HG03025 (cell line): ENCODE data around the gene ATL1.
"Not testable (repeated sequence)": the region's sequence is repeated elsewhere in the genome, so short reads cannot be mapped to it uniquely, and the experiment has no call there.

Experiments used
- ATAC-seq: cut with Tn5 transposase; IDR thresholded peaks from one replicate; pipeline ENCODE4 v1.9.1; 2021; ENCODE audit warnings: mild to moderate bottlenecking, moderate library complexity; ENCODE audit not compliant: unreplicated experiment, low FRiP score

ATL1 gene

DNA sequence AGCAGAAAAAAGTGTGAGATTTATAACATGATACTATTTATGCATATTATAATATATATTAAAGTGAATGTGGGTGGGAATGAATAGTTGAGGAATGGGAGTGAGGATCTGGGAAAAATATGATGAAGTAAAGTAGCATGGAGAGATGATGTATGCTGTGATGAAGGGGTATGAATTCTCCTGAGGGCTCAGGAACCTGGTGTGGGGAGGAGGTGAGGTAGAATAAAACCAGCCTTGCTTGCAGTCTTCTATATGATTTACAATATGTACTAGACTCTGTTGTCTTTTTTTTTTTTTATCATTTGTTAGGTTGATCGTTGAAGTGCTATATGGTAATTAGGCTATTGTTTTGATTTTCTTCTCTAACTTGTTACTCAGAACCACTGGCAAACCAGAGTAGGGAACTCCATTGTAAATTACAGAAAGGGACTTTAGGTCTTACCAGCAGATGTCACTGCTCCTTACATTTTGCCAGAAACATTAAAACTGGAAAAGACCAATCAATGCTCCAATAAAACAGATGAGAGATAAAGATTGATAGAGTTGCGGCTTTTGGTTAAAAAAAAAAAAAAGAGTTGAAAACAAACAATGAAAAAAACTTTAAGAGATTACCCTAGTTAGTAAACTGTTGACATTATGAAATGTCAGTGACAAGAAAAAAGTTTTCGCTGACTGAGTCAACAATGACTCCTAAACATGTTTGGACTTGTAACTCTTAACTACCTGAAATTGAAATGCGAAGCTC is 39.9 kb downstream of the ATL1 start:
- ATAC-seq = no peak

DNA sequence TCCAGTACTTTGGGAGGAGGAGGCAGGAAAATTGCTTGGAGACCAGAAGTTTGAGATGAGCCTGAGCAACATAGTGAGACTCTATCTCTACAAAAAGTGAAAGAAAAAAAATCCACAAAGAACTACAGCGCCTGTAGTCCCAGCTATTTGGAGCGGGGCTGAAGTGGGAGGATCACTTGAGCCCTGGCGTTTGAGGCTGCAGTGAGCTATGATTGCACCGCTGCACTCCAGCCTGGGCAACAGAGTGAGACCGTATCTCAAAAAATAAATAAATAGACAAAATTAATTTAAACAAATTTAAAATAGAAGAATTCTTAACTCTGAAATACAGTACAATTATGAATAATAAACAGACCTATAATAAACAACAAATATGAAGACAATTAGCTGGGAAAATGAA is 40.9 kb downstream of the ATL1 start:
- ATAC-seq = no peak

DNA sequence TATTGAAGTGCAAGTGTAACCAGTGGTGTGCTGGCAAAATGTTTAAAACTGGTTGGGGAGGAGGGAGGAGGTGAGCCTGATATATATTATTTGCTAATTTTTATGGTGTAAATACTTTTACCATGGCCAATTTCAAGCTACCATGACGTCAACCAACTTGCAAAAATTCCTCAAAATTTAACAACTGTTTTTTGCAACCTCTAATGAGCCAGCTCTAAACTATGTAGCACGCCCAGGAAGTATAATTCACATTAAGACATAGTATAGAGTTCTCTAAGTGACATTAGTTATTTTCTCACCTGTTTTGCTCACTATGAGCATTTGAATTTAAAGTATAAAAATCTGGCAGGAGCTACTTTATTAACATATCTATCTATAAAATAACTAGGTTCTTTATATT is 41.4 kb downstream of the ATL1 start:
- no peak for ATAC-seq

DNA sequence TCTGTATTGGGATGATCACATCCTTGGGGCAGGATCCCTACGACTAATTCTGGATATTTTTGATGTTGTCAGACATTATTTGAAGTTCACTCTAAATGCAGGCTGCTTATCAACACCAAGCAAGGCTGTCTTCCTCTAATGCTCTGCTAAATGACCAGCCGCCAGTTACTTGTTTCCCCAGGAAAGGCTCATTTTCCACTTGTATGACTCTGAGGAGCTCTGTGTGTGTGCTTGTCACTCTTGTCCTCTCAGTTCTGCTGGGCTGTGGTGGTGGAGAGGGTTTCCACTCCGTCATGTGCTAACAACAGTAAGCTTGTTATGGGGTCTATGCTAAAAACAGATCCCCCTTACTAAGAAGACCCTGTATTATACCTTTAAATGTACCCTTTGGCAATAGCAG is 42.1 kb downstream of the ATL1 start:
- no peak for ATAC-seq

DNA sequence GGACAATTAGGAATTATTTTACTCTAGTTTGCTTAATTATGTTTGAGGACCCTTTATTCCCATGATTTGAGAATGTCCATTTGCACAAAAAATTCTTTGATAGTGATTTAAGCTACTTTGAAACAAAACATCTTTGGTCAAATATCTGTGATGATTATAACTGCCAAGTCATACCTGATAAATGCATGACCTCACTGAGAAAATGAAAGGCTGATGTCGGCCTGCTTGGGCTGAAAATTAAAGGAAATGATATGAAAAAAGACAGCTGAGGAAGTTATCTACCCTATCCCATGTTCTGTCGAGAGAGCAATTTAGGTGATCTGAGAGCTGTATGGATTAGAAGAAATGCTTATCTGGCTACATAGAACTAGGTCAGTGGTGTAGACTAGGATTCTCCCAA is 43.6 kb downstream of the ATL1 start:
- ATAC-seq = no peak

DNA sequence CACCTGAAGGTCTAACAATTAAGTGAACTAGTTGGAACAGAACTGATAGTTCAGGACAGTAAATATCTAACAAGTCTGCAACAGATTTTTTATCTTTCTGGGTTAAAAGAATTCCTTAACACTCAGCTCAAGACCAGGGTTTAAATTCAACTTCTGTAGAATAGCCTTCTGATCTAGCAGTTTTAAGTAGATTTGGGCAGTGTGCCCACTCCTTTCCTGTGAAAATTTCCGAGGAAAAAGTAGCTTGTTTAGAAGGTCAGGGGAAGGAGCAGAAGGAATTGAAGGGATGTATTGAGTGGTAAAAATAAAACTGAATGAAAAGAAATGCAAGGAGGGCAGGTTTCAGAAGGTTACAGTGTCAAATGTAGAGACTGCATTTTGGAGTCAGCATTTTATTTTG is 45.8 kb downstream of the ATL1 start:
- ATAC-seq = no peak

DNA sequence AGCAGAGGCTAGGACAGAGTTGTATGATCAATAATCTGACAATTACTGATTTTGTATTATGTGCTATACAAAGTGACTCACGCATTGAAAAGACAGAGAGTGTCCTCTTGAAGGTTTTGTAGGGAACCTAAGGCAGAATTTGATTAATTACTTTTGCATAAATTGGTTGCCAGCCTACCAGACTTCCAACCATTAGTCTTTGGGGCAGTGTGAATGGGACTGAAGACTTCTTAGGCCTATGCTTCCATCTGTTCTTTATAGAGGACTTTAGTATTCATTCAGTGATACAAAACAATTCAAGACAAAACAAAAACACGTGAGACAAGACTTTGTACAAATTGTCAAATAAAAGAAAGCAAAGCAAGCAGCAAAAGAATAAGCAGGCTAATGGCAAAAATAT is 46.5 kb downstream of the ATL1 start:
- no peak for ATAC-seq

DNA sequence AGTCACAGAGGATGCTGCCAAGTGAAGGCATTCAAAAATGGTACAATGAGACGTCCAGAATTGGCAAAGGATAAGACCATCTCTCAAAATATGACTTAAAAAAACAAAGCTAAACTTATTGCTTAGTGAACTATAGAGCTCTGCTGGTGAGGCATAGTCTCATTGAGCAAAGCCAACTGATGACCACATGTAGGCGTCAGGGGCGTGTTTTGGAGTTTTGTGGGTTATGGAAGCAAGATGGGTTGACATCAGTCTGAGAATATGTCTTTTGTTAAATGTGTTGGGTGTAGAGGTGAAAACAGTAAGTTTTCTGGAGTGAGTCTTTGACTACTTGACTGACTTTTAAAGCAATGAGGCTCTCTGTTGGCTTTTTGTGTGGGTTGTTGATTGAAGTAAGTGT is 47.2 kb downstream of the ATL1 start:
- no peak for ATAC-seq

DNA sequence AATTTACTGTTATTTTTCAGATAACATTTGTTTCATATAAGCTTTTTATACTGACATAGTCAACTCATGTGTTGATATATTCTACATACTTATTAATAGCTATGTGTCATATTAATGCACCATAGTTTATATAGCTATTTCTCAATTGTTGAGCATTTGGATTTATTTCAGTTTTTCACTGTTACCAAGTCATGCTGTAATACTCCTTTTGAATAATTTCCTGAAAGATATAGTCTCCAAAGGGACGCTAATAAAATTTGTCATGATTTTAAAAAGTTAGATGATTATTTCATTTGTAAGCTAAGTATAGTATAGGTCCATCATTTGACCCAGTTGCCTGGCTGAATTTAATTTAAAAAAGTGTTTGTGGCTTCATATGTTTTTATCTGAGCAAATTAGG is 47.8 kb downstream of the ATL1 start:
- ATAC-seq = no peak

DNA sequence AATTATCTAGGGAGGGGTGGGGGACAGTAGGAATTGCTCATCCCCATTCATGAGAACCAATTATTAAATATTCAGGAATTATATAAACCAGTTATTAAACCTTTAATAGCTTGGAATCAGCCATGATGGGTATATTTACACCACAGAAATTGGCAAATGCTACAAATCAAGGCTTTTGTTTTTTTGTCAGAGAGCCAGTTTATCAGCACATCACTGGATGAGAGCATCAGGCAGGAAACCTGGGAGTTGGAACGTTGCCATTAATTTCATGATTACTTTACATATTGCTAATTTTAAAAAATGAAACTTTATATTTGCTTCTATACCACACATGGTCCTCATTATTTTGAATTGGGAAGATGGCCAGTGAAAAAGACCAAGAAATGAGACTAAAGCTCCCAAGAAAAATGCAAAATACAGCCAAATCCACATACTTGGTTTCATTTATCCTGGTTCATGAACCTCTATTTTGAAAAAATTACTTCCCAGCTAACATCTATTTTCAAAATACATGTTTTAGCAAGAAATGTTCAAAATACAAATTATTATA is 48.4 kb downstream of the ATL1 start:
- ATAC-seq = no peak

DNA sequence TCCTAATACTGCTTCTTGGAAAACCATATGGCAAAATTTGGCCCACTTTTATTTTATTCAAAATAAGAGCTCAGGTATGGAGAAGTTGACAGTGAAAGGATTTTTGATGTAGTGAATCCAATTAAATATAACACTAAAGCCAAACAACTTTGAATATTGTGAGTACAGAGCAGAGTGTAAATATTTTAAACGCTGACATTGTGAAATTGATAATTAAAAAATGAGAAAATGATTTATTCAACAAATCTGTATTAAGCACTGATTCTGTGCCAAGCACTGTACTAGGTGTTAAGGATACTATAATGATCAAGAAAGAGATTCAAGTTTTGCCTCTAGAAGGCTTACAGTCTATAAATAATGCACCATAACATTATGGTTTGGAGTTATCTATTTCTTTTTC is 50.5 kb downstream of the ATL1 start:
- no peak for ATAC-seq

DNA sequence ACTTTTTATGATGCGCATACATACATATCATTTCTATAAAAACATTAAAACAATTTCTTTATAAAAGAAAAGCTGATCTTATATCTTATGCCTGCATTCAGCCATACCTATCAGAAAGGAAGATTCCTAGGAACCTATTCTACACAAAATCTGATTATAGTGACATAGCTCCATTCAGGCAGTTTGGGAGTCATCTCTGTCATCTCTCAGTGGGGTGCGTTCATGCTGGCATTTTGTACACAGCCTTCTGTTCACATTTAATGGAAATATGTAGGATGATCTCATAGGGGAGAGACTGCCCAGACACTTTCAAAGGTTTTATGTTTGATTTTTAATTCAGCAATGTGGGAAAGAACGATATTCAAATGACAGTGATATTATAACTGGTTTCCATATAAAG is 52.9 kb downstream of the ATL1 start:
- no peak for ATAC-seq

DNA sequence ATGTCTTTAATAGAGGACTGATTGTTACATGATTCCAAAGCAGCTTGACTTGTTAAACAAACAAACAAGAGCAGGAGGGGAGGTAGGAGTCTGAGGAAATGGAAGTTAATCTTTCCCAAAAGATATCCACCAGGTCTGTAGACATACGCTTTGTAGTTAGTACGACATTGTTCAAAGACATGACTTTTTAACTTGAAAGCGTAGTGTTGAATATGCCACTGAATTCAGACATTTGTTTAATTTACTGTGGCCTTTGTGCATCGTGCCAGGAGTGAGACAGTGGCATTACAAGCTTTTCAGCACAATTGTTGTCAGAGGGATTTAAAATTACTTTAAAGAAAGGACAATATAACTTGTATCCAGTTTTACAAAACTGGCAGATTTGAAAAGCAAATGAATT is 55.1 kb downstream of the ATL1 start:
- ATAC-seq = no peak

DNA sequence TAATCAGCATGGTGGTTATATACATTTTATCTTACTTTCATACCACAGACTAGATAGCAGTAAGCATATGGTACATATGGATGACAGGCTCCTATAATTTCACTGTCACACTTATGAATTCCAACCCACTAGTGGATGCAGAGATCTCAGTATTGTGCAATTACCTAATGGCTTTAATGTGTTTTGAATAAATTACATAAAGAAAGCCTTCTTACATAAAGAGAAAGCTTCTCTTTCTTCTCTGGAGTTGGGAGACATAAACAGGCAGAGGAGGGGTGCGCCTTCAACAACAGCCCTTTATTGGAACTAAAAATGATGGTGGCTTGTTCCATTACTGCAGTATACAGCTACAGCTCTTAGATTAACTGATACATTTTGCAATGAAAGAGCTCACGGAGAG is 55.6 kb downstream of the ATL1 start:
- ATAC-seq = no peak

DNA sequence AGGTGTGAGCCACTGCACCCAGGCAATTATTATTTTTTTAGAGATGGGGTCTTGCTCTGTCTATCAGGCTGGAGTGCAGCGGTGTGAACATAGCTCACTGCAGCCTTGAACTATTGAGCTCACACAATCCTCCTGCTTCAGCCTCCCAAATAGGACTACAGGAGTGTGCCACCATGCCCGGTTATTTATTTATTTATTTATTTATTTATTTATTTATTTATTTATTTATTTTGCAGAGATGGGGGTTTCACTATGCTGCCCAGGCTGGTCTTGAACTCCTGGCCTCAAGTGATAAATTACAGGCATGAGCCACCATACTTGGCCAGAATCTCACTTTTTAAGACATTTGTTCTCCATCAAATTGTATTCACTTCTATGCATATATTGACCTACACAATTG is 56.3 kb downstream of the ATL1 start:
- ATAC-seq = no peak

DNA sequence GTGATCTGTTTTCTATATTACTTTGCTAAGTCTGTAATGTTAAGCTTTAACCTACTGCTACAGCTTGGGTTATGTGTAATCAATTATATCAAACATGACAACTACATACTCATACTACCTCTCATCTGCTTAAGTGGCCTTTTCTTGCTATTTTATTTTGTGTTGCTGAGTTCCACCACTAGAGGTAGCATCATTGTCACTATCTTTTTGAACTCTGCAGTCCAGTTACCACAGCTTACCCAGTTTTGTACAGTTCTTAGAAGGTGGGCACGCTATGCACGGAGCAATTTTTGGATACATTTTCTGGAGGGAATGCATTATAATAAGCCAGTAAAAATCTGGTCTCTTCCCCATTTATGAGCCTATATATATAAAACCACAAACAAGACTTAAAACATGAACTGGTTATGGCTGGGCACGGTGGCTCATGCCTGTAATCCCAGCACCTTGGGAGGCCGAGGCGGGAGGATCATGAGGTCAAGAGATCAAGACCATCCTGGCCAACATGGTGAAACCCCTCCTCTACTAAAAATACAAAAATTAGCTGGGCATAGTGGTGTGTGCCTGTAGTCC is 59.7 kb downstream of the ATL1 start:
- no peak for ATAC-seq

DNA sequence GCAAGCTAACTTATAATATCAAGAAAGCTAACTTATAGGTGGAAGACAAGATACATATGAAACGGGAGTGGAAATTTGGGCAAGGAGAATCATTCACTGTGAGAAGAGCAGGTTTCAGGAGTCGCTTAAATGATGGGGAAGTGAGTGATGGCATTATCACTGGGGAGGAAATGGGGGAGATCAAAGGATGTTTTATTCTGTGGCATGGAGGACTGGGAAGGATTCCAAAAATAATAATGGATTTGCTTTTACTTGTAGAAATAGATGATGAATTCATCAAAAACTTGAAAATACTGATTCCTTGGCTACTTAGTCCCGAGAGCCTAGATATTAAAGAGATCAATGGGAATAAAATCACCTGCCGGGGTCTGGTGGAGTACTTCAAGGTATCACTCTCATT is 60.4 kb downstream of the ATL1 start:
- no peak for ATAC-seq

DNA sequence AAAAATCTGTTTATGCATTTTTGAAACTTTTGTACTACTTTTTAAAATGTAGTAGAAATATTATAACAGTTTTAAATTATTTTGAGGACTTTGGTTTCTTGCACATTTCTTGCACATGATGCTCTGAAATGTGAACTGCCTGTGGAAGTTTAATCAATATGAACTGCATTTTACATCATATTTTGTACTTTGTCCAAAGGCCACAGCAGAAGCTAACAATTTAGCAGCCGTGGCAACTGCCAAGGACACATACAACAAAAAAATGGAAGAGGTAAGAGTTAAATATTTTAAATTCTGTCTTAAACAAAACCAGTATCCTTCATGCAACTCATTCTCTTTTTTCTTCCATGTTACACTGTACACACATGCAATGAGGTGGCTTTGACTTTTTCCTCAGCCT is 63.0 kb downstream of the ATL1 start:
- ATAC-seq = no peak

DNA sequence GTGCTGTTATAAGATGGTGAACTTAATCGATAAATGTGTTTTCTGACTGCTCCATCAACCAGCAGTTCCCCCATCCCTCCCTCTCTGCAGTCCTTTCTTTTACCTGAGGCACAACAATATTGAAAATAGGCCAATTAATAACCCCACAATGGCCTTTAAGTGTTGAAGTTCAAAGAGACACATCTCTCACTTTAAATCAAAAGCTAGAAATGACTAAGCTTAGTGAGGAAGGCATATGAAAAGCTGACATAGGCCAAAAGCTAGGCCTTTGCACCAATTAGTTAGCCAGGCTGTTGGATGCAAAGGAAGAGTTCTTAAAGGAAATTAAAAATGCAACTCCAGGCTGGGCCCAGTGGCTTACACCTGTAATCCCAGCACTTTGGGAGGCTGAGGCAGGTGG is 64.5 kb downstream of the ATL1 start:
- no peak for ATAC-seq

DNA sequence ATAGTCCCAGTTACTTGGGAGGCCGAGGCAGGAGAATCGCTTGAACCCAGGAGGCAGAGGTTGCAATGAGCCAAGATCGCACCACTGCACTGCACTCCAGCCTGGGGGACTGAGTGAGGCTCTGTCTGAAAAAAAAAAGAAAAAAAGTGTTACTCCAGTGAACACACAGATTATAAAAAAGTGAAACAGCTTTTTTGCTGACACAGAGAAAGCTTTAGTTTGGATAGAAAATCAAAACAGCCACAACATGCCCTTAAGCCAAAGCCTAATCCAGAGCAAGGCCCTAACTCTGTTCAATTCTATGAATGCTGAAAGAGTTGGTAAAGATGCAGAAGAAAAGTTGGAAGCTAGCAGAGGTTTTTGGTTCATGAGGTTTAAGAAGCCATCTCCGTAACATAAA is 65.0 kb downstream of the ATL1 start:
- not testable (repeated sequence) for ATAC-seq

DNA sequence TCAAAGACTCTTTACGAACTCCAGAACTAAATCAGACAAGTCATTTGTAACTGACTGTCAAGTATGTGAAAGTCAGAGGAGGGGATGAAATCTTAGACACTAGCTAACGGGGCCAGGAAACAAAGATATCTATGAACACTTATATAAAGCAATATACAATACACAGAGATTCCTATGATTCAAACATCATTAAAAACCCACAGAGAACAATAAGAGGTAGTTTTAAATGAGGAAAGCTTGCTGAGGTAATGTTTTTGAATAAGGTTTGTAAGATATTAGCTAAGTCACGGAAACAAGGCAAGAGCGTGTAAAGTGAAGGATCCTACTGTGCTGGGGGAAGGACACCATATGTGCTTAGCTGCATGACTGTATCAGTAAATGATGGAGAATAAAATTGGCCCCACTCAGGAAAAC is 71.5 kb downstream of the ATL1 start:
- no peak for ATAC-seq

DNA sequence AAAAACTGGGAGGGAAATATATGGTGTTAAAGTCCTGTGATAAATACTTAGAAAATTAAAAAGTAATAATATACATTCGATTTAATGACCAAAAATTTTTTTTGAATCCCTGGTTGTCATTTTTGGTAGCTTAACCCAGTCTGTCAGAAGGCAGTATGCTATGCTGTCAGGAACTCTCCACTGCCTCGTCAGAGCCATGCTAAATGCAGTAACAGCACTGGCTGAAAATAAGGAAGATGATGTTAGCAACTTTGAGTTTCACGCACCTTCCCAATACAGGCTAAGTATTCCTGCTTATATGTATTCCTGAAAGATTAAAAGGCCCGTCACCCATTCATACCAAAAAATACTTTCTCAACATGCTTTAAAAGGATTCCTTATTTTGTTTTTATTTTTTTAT is 74.0 kb downstream of the ATL1 start:
- no peak for ATAC-seq
